Measurements from ENCODE around the gene CBX5. TPM values are rescaled to one million over a fixed set of nuclear protein-coding genes. Genes with fewer than 3 reads are reported as not detected.

Gene CBX5
- polyA plus RNA-seq, 1 donor (not counting 4 experiments of a cell fraction or from before 2014, with no cell fraction given), result 25.8 TPM

- H3K4me3 ChIP-seq (ENCODE audit: control insufficient read depth in 2 of 3, extremely low read depth in 1 of 3, insufficient read depth in 2 of 3, low read depth in 1 of 3, low read length in 3 of 3), result no peak overlapping the region
- no peaks in the 10 kb centered on the region for H3K9me3 ChIP-seq (ENCODE audit: control insufficient read depth, low read depth, low read length)
- H2AFZ ChIP-seq (ENCODE audit: control insufficient read depth, low read length), result no peak overlapping the region
- no peaks in the 10 kb centered on the region for H4K20me1 ChIP-seq (ENCODE audit: control insufficient read depth, extremely low read depth, insufficient read depth, low read length)
- no peak overlapping the region for H3K9ac ChIP-seq (ENCODE audit: control insufficient read depth, extremely low read depth, insufficient read depth, low read length)
- dilution Hi-C loops (cut with MboI; ENCODE audit: extremely low pct_ligation_motif_present, low sequenced_read_pairs), result no loop called here
- H3K36me3 ChIP-seq (ENCODE audit: control insufficient read depth in 2 of 2, extremely low read depth in 1 of 2, insufficient read depth in 2 of 2, low read length in 2 of 2), result no peaks in the 10 kb centered on the region
- peaks cover 15% of the 10 kb centered on the region for H3K4me1 ChIP-seq (ENCODE audit: control insufficient read depth, extremely low read depth, insufficient read depth, low read length)
- no peaks in the 10 kb centered on the region for H3K9me1 ChIP-seq (ENCODE audit: control insufficient read depth, extremely low read depth, insufficient read depth, low read length)
- H3K4me2 ChIP-seq (ENCODE audit: control insufficient read depth, extremely low read depth, insufficient read depth, low read depth, low read length), result no peak overlapping the region
- H3K27me3 ChIP-seq (ENCODE audit: control insufficient read depth, extremely low read depth, insufficient read depth, low read length), result no peaks in the 10 kb centered on the region
- no peak for FAIRE-seq
- H3K27ac ChIP-seq (ENCODE audit: control insufficient read depth, insufficient read depth, low read length), result no peak overlapping the region
- DNase-seq (ENCODE audit: low read depth, low spot score), result no peak
- H3K79me2 ChIP-seq (ENCODE audit: control insufficient read depth, insufficient read depth, low read length), result no peaks in the 10 kb centered on the region
- TF ChIP-seq EZH2 (IDR thresholded peaks at IDR 0.05; ENCODE audit: low read length) (no peak), CTCF (optimal IDR thresholded peaks at IDR 0.05 in 1 of 3, IDR thresholded peaks at IDR 0.05 in 1 of 3, conservative IDR thresholded peaks at IDR 0.05 in 1 of 3; ENCODE audit: extremely low read depth in 1 of 3, insufficient read depth in 2 of 3, low read length in 3 of 3) (no peak)
Measured at GRCh38 chr12:54230555-54230954, 49.4 kb downstream of the CBX5 start.

- peak overlapping the region; percentile 1 for H2AFZ ChIP-seq (ENCODE audit: control insufficient read depth, low read length)
- H4K20me1 ChIP-seq (ENCODE audit: control insufficient read depth, extremely low read depth, insufficient read depth, low read length), result no peaks in the 10 kb centered on the region
- H3K4me3 ChIP-seq (ENCODE audit: control insufficient read depth in 2 of 3, extremely low read depth in 1 of 3, insufficient read depth in 2 of 3, low read depth in 1 of 3, low read length in 3 of 3), result no peak overlapping the region
- peak; percentile 92 for FAIRE-seq
- H3K36me3 ChIP-seq (ENCODE audit: control insufficient read depth in 2 of 2, extremely low read depth in 1 of 2, insufficient read depth in 2 of 2, low read length in 2 of 2), result no peaks in the 10 kb centered on the region
- no peaks in the 10 kb centered on the region for H3K9me3 ChIP-seq (ENCODE audit: control insufficient read depth, low read depth, low read length)
- dilution Hi-C loops (cut with MboI; ENCODE audit: extremely low pct_ligation_motif_present, low sequenced_read_pairs), result no loop called here
- H3K79me2 ChIP-seq (ENCODE audit: control insufficient read depth, insufficient read depth, low read length), result no peaks in the 10 kb centered on the region
- peak overlapping the region; percentile 2 for H3K9ac ChIP-seq (ENCODE audit: control insufficient read depth, extremely low read depth, insufficient read depth, low read length)
- DNase-seq (ENCODE audit: low read depth, low spot score), result peak; percentile 54
- peaks cover 15% of the 10 kb centered on the region for H3K4me1 ChIP-seq (ENCODE audit: control insufficient read depth, extremely low read depth, insufficient read depth, low read length)
- no peaks in the 10 kb centered on the region for H3K9me1 ChIP-seq (ENCODE audit: control insufficient read depth, extremely low read depth, insufficient read depth, low read length)
- no peaks in the 10 kb centered on the region for H3K27me3 ChIP-seq (ENCODE audit: control insufficient read depth, extremely low read depth, insufficient read depth, low read length)
- peak overlapping the region; percentile 22 for H3K4me2 ChIP-seq (ENCODE audit: control insufficient read depth, extremely low read depth, insufficient read depth, low read depth, low read length)
- peak overlapping the region; percentile 53 for H3K27ac ChIP-seq (ENCODE audit: control insufficient read depth, insufficient read depth, low read length)
- TF ChIP-seq CTCF (optimal IDR thresholded peaks at IDR 0.05 in 1 of 3, IDR thresholded peaks at IDR 0.05 in 1 of 3, conservative IDR thresholded peaks at IDR 0.05 in 1 of 3; ENCODE audit: extremely low read depth in 1 of 3, insufficient read depth in 2 of 3, low read length in 3 of 3), result no peak
- no peak for TF ChIP-seq EZH2 (IDR thresholded peaks at IDR 0.05; ENCODE audit: low read length)
Measured at GRCh38 chr12:54229624-54230212, 50.2 kb downstream of the CBX5 start.

All from keratinocyte (primary cell).